Chondrocyte (in vitro differentiated cells): Measurements from ENCODE around the gene MYH14. TPM values are rescaled to one million over a fixed set of nuclear protein-coding genes. Genes with fewer than 3 reads are reported as not detected.

Experiments
- DNase-seq: peaks from one replicate; pipeline ENCODE4 v3.0.0; 2021; ENCODE audit warnings: mixed read lengths, low spot score
- H3K27ac Mint-ChIP-seq: one replicate; pipeline ENCODE4 v1.8.0; 2021; ENCODE audit warnings: mild to moderate bottlenecking, moderate library complexity, mixed read lengths; ENCODE audit not compliant: unreplicated experiment
- H3K27me3 Mint-ChIP-seq: 2 replicates; pipeline ENCODE4 v1.8.0; 2021; ENCODE audit warnings: low read depth, mixed read lengths
- H3K36me3 Mint-ChIP-seq: 2 replicates; pipeline ENCODE4 v1.8.0; 2021; ENCODE audit warnings: low read depth, mixed read lengths
- H3K4me1 Mint-ChIP-seq: 2 replicates; pipeline ENCODE4 v1.8.0; 2021; ENCODE audit warnings: low read depth, mild to moderate bottlenecking, mixed read lengths
- H3K4me3 Mint-ChIP-seq: one replicate; pipeline ENCODE4 v1.8.0; 2021; ENCODE audit warnings: mild to moderate bottlenecking, moderate library complexity, mixed read lengths; ENCODE audit not compliant: unreplicated experiment
- H3K9me3 Mint-ChIP-seq: 2 replicates; pipeline ENCODE4 v1.8.0; 2021; ENCODE audit warnings: low read depth, mixed read lengths
- CTCF ChIP-seq: fragments of 200-600 bp; sonication (generic); IDR thresholded peaks from 2 replicates; pipeline ENCODE4 v1.5.0; 2021; ENCODE audit warnings: antibody characterized with exemption, mild to moderate bottlenecking, moderate library complexity
- total RNA-seq: library from RNA; stranded (reverse); gene quantifications from 3 replicates; pipeline ENCODE4 v1.2.1, GENCODE V29; 2021

The MYH14 gene
- total RNA-seq, 1 donor from 2014 or later, result 10.2 TPM

GRCh38 chr19:50320596-50320995 is 117.2 kb downstream of the MYH14 start:
- H3K27me3 Mint-ChIP-seq, result peaks cover 18% of the 10 kb centered on the region
- peaks cover 5% of the 10 kb centered on the region for H3K4me1 Mint-ChIP-seq
- H3K9me3 Mint-ChIP-seq, result no peaks in the 10 kb centered on the region
- H3K4me3 Mint-ChIP-seq, result no peak overlapping the region
- no peak for TF ChIP-seq CTCF
- H3K36me3 Mint-ChIP-seq, result peaks cover 8% of the 10 kb centered on the region
- H3K27ac Mint-ChIP-seq, result no peak overlapping the region
- peak; percentile 87 for DNase-seq

DNA sequence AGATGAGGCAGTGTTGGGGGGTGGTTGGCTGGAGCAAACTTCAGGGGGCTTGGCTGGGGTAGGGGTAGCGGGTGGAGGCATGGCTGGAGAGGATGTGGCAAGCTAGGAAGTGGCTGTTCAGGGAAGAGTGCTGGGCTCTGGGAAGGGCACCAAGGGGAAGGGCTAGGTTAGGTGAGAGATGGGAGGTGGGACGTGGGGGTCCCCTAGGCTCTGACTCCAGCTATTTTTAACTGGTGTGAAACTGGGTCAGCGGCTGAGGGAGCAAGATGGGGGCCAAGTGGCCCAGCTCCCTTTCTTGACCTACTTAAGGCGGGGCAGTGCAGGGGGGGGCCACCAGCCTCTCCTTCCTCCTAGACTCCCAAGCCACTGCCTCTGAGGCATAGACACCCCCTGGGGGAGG is 118.4 kb downstream of the MYH14 start:
- Mint-ChIP-seq H3K4me1 (peaks cover 6% of the 10 kb centered on the region), H3K27ac (no peak overlapping the region), H3K4me3 (no peak overlapping the region), H3K36me3 (peaks cover 8% of the 10 kb centered on the region), H3K27me3 (peaks cover 10% of the 10 kb centered on the region), H3K9me3 (no peaks in the 10 kb centered on the region)
- no peak for TF ChIP-seq CTCF
- DNase-seq, result peak; percentile 51

GRCh38 chr19:50322234-50322633 is 118.8 kb downstream of the MYH14 start:
- no peak overlapping the region for H3K4me3 Mint-ChIP-seq
- H3K9me3 Mint-ChIP-seq, result no peaks in the 10 kb centered on the region
- peaks cover 14% of the 10 kb centered on the region for H3K27me3 Mint-ChIP-seq
- H3K27ac Mint-ChIP-seq, result no peak overlapping the region
- H3K36me3 Mint-ChIP-seq, result peaks cover 8% of the 10 kb centered on the region
- TF ChIP-seq CTCF, result no peak
- DNase-seq, result peak; percentile 49
- H3K4me1 Mint-ChIP-seq, result peaks cover 10% of the 10 kb centered on the region

GRCh38 chr19:50322931-50323781 is 119.7 kb downstream of the MYH14 start:
- peaks cover 16% of the 10 kb centered on the region for H3K4me1 Mint-ChIP-seq
- TF ChIP-seq CTCF, result no peak
- H3K27me3 Mint-ChIP-seq, result peaks cover 18% of the 10 kb centered on the region
- DNase-seq, result peak; percentile 77
- no peak overlapping the region for H3K4me3 Mint-ChIP-seq
- no peaks in the 10 kb centered on the region for H3K9me3 Mint-ChIP-seq
- no peak overlapping the region for H3K27ac Mint-ChIP-seq
- peaks cover 10% of the 10 kb centered on the region for H3K36me3 Mint-ChIP-seq

DNA sequence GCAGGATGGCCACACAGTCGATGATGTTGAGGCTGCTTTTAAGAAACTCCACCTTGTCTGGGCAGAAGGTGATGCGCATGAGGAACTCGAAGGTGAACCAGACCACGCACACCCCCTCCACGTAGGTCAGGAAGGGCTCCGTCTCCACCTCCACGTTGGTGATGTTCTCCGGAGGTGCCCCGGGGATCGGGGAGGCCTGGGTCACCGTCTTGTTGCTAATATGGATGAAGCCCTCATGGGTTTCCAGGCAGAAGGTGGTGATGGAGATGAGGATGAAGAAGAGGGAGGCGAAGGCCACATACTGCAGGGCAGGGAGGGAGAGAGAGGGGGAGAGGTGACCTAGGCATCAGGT is 120.3 kb downstream of the MYH14 start:
- no peak overlapping the region for H3K4me3 Mint-ChIP-seq
- no peak for TF ChIP-seq CTCF
- H3K4me1 Mint-ChIP-seq, result peaks cover 16% of the 10 kb centered on the region
- H3K9me3 Mint-ChIP-seq, result no peaks in the 10 kb centered on the region
- DNase-seq, result no peak
- H3K27ac Mint-ChIP-seq, result no peak overlapping the region
- H3K36me3 Mint-ChIP-seq, result peaks cover 10% of the 10 kb centered on the region
- peaks cover 18% of the 10 kb centered on the region for H3K27me3 Mint-ChIP-seq
